ENCODE results near the gene MAP7. TPM values are rescaled to one million over a fixed set of nuclear protein-coding genes. Genes with fewer than 3 reads are reported as not detected.

Gene MAP7
- total RNA-seq, 1 donor from 2014 or later: 0.77 TPM

- no peak for DNase-seq (ENCODE audit: low spot score)
- Mint-ChIP-seq H3K27me3 (ENCODE audit: low read depth) (peaks cover 19% of the 10 kb centered on the region), H3K4me3 (ENCODE audit: unreplicated experiment) (no peak overlapping the region), H3K27ac (ENCODE audit: unreplicated experiment) (no peak overlapping the region), H3K36me3 (ENCODE audit: low read depth) (no peaks in the 10 kb centered on the region), H3K9me3 (ENCODE audit: low read depth) (no peaks in the 10 kb centered on the region), H3K4me1 (ENCODE audit: low read depth) (peaks cover 6% of the 10 kb centered on the region)
- TF ChIP-seq CTCF (IDR thresholded peaks at IDR 0.05): no peak
Observed at GRCh38 chr6:136362421-136363356, 187.5 kb downstream of the MAP7 start.

DNA sequence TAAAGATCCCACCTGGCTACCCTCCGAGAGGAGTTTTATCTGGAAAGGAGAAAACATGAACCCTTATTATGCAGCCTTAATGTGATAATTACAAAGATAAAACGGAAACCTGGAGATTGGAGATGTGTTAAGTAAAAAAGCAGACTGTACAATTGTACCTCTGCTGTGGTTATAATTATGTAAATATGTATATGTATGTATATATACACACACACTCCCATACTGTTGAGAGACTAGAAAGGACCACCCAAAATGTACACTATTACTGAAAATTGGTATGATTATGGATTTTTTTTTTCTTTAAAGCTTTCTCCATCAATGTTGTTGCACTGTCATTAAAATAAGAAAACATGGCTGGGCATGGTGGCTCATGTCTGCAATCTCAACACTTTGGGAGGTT, 188.4 kb downstream of the MAP7 start:
- peaks cover 11% of the 10 kb centered on the region for H3K27me3 Mint-ChIP-seq (ENCODE audit: low read depth)
- TF ChIP-seq CTCF (IDR thresholded peaks at IDR 0.05): no peak
- peaks cover 6% of the 10 kb centered on the region for H3K4me1 Mint-ChIP-seq (ENCODE audit: low read depth)
- DNase-seq (ENCODE audit: low spot score): no peak
- H3K4me3 Mint-ChIP-seq (ENCODE audit: unreplicated experiment): no peak overlapping the region
- H3K36me3 Mint-ChIP-seq (ENCODE audit: low read depth): no peaks in the 10 kb centered on the region
- no peak overlapping the region for H3K27ac Mint-ChIP-seq (ENCODE audit: unreplicated experiment)
- no peaks in the 10 kb centered on the region for H3K9me3 Mint-ChIP-seq (ENCODE audit: low read depth)

DNA sequence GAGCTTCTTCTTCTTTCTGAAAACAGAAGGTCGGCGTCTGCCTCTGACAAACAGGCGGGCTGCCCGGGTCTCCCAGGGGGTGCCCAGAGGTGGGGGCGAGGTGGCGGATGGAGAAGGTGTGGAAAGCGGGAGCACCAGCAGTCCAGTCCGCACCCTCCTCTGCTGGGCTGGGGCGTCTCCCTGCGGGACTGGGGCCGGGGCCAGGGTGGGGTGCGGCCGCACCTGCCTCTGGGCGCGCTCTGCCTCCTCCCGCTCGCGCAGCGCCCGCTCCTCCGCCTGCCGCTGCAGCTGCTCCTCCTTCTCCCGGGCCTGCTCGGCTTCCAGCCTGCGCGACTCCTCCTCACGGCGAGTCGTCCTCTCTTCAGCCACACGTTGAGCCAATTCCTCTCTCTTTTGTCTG, 189.4 kb downstream of the MAP7 start:
- TF ChIP-seq CTCF (IDR thresholded peaks at IDR 0.05): no peak
- Mint-ChIP-seq H3K36me3 (ENCODE audit: low read depth) (no peaks in the 10 kb centered on the region), H3K4me3 (ENCODE audit: unreplicated experiment) (no peak overlapping the region), H3K4me1 (ENCODE audit: low read depth) (peaks cover 1% of the 10 kb centered on the region), H3K27ac (ENCODE audit: unreplicated experiment) (no peak overlapping the region), H3K27me3 (ENCODE audit: low read depth) (peaks cover 7% of the 10 kb centered on the region), H3K9me3 (ENCODE audit: low read depth) (no peaks in the 10 kb centered on the region)
- DNase-seq (ENCODE audit: low spot score): no peak

DNA sequence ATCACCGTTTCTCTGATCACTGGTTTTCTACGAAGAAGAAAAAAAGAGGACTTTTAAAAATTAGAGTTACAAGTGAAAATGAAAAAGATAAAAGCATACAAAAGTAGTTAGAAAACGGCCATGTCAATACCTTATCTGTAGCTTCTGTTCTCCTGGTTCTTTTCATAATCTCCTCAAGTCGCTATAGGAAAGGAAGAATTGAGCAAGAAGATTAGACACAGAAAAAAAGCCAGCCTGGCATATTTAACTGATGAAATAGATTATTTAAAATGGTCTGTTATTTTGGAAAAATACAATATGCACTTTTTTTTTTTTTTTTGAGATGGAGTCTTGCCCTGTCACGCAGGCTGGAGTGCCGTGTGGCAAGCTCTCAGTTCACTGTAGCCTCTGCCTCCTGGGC, 190.4 kb downstream of the MAP7 start:
- peaks cover 5% of the 10 kb centered on the region for H3K27me3 Mint-ChIP-seq (ENCODE audit: low read depth)
- H3K4me1 Mint-ChIP-seq (ENCODE audit: low read depth): no peaks in the 10 kb centered on the region
- H3K9me3 Mint-ChIP-seq (ENCODE audit: low read depth): no peaks in the 10 kb centered on the region
- no peak for TF ChIP-seq CTCF (IDR thresholded peaks at IDR 0.05)
- H3K4me3 Mint-ChIP-seq (ENCODE audit: unreplicated experiment): no peak overlapping the region
- no peak overlapping the region for H3K27ac Mint-ChIP-seq (ENCODE audit: unreplicated experiment)
- no peak for DNase-seq (ENCODE audit: low spot score)
- H3K36me3 Mint-ChIP-seq (ENCODE audit: low read depth): no peaks in the 10 kb centered on the region

- H3K9me3 Mint-ChIP-seq (ENCODE audit: low read depth): no peaks in the 10 kb centered on the region
- H3K27ac Mint-ChIP-seq (ENCODE audit: unreplicated experiment): no peak overlapping the region
- no peaks in the 10 kb centered on the region for H3K4me1 Mint-ChIP-seq (ENCODE audit: low read depth)
- DNase-seq (ENCODE audit: low spot score): no peak
- no peak for TF ChIP-seq CTCF (IDR thresholded peaks at IDR 0.05)
- H3K27me3 Mint-ChIP-seq (ENCODE audit: low read depth): peaks cover 20% of the 10 kb centered on the region
- H3K4me3 Mint-ChIP-seq (ENCODE audit: unreplicated experiment): no peak overlapping the region
- H3K36me3 Mint-ChIP-seq (ENCODE audit: low read depth): no peaks in the 10 kb centered on the region
Observed at GRCh38 chr6:136351518-136352110, 198.6 kb downstream of the MAP7 start.
